PC-9 (cell line): ENCODE data around the gene BRF1. TPM values are rescaled to one million over a fixed set of nuclear protein-coding genes. Genes with fewer than 3 reads are reported as not detected.
A peak's percentile ranks its signal among the peaks of the same experiment; 100 is the strongest.

Source experiments
- BruUV-seq: library from RNA; stranded (reverse); fragments of 400-500 nt; replicated peaks from 2 replicates; lab custom pipeline; 2021; lab: Mats Ljungman, UMichigan
- CTCF ChIA-PET: fragments of 300-600 bp; sonication (Branson Sonifier 250); formaldehyde crosslinking; loops from one replicate; lab custom pipeline; 2022; ENCODE audit warnings: antibody characterized with exemption; lab: Charles Lee
- POLR2A ChIA-PET: fragments of 300-600 bp; sonication (Branson Sonifier 250); formaldehyde crosslinking; loops from one replicate; lab custom pipeline; 2022; ENCODE audit warnings: antibody characterized with exemption; ENCODE audit not compliant: unreplicated experiment; lab: Charles Lee
- DNase-seq, 2 experiments: peaks; one replicate each; pipeline versions ENCODE4 v3.0.0 to v3.0.0-alpha.2; 2015 to 2022; ENCODE audit warnings: mixed read lengths in 1 of 2
- H2AFZ ChIP-seq: fragments of 200-600 bp; sonication (generic); 2 replicates; pipeline ENCODE4 v1.8.1; 2017; ENCODE audit warnings: antibody characterized with exemption
- H3F3A ChIP-seq: fragments of 200-600 bp; sonication (generic); 2 replicates; pipeline ENCODE4 v1.8.1; 2017; ENCODE audit warnings: antibody characterized with exemption, mild to moderate bottlenecking, low read depth; ENCODE audit not compliant: insufficient read depth
- H3K27ac ChIP-seq: fragments of 200-600 bp; sonication (generic); 2 replicates; pipeline ENCODE4 v1.6.1; 2016; ENCODE audit warnings: mixed run types
- H3K27me3 ChIP-seq: fragments of 200-600 bp; sonication (generic); 2 replicates; pipeline ENCODE4 v1.6.1; 2016; ENCODE audit warnings: low read depth, mixed run types; ENCODE audit not compliant: insufficient read depth
- H3K36me3 ChIP-seq: fragments of 200-600 bp; sonication (generic); 2 replicates; pipeline ENCODE4 v1.6.1; 2016; ENCODE audit warnings: low read depth, mixed run types
- H3K4me1 ChIP-seq: fragments of 200-600 bp; sonication (generic); replicated peaks from 2 replicates; pipeline ENCODE4 v1.6.1; 2016; ENCODE audit warnings: mixed run types; ENCODE audit not compliant: insufficient read depth
- H3K4me2 ChIP-seq: fragments of 200-600 bp; sonication (generic); 2 replicates; pipeline ENCODE4 v1.6.1; 2017; ENCODE audit warnings: mixed run types
- H3K4me3 ChIP-seq: fragments of 200-600 bp; sonication (generic); 2 replicates; pipeline ENCODE4 v1.6.1; 2016; ENCODE audit warnings: mixed run types
- H3K79me2 ChIP-seq: fragments of 200-600 bp; sonication (generic); 2 replicates; pipeline ENCODE4 v1.6.1; 2017; ENCODE audit warnings: low read depth, mixed run types
- H3K9me2 ChIP-seq: fragments of 200-600 bp; sonication (generic); 2 replicates; pipeline ENCODE4 v1.8.1; 2017; ENCODE audit warnings: mild to moderate bottlenecking; ENCODE audit not compliant: insufficient read depth
- H3K9me3 ChIP-seq: fragments of 200-600 bp; sonication (generic); 2 replicates; pipeline ENCODE4 v1.8.1; 2016; ENCODE audit warnings: low read depth; ENCODE audit not compliant: insufficient read depth
- H4K20me1 ChIP-seq: fragments of 200-600 bp; sonication (generic); 2 replicates; pipeline ENCODE4 v1.8.1; 2017; ENCODE audit not compliant: insufficient read depth
- EZH2 ChIP-seq: fragments of 200-600 bp; sonication (generic); IDR thresholded peaks from 2 replicates; pipeline ENCODE4 v1.8.0; 2017; ENCODE audit warnings: antibody characterized with exemption, low read depth
- intact Hi-C: fragments of 100-400 bp; cut with micrococcal nuclease; formaldehyde crosslinking; loops from one replicate; pipeline ENCODE4 v1.10.0; 2022; ENCODE audit not compliant: unreplicated experiment
- total RNA-seq: library from RNA; stranded (reverse); gene quantifications from 2 replicates; pipeline ENCODE4 v1.2.3, GENCODE V29; 2021
- TF ChIP-seq, protein P1 (sequence below): fragments of 200-600 bp; sonication (generic); conservative IDR thresholded peaks from 2 replicates; pipeline ENCODE4 v1.6.1; 2017; ENCODE audit warnings: mixed run types, antibody characterized with exemption, mild to moderate bottlenecking, moderate library complexity

Gene BRF1
- total RNA-seq, 1 experiment from 2014 or later = 24.8 TPM

DNA sequence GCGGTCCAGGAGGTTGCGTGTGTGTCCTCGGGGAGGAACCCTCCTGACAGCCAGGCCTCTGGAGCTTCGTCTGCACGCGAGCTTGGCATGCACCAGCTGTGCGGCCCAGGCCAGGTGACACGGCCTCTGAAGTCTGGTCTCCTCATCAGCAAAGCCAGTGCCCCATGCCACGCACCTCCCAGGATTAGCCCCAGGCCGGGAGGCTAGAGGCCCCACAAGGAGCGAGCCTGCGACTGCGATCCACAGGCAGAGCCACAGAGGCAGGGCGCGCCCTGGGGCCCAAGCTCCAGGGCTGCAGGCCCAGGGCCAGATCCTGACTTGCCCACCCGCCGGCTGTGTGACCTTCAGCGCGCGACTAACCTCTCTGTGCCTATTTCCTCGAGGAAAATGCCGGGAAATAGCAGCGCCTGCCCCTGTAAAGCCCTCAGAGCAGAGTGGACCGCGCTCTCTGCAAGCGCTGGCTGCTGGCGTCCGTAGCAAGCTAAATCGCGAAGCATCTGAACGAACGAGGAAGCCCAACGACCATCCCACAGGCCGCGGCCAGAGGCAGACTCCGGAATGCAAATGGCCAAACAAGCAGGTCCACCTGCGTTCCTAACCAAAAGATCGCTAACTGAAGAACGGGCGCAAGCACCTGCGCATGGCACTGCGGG, 53.0 kb downstream of the BRF1 start:
- no peaks in the 10 kb centered on the region; the same call in none of the 2 replicates for H3K4me1 ChIP-seq
- H3F3A ChIP-seq = no peaks in the 10 kb centered on the region
- intact Hi-C loops = no loop called here
- 0 out of 2 replicates have a peak, but pooled peaks cover 5% of the 10 kb centered on the region for H3K79me2 ChIP-seq
- H2AFZ ChIP-seq = peak overlapping the region; percentile 70
- ChIA-PET CTCF (interaction anchor here (0.9 kb wide), 1 partner anchor 41 kb away, joined by 3 read pairs; no protein-coding TSS in a partner anchor), POLR2A (interaction anchor here (0.6 to 1.0 kb wide), 3 partner anchors 43 to 97 kb away, joined by 3 to 4 read pairs (median 4); no protein-coding TSS in a partner anchor)
- peak in 1 of 2 experiments; percentile 60 for DNase-seq
- H3K27ac ChIP-seq = no peak overlapping the region
- no TSS peak for BruUV-seq
- H3K36me3 ChIP-seq = no peaks in the 10 kb centered on the region
- H4K20me1 ChIP-seq = no peaks in the 10 kb centered on the region
- H3K27me3 ChIP-seq = no peaks in the 10 kb centered on the region
- H3K4me3 ChIP-seq = peak overlapping the region; percentile 67
- no peaks in the 10 kb centered on the region for H3K9me2 ChIP-seq
- peak overlapping the region; percentile 86 for H3K4me2 ChIP-seq
- TF ChIP-seq EZH2 = no peak
- TF ChIP-seq, protein P1, sequence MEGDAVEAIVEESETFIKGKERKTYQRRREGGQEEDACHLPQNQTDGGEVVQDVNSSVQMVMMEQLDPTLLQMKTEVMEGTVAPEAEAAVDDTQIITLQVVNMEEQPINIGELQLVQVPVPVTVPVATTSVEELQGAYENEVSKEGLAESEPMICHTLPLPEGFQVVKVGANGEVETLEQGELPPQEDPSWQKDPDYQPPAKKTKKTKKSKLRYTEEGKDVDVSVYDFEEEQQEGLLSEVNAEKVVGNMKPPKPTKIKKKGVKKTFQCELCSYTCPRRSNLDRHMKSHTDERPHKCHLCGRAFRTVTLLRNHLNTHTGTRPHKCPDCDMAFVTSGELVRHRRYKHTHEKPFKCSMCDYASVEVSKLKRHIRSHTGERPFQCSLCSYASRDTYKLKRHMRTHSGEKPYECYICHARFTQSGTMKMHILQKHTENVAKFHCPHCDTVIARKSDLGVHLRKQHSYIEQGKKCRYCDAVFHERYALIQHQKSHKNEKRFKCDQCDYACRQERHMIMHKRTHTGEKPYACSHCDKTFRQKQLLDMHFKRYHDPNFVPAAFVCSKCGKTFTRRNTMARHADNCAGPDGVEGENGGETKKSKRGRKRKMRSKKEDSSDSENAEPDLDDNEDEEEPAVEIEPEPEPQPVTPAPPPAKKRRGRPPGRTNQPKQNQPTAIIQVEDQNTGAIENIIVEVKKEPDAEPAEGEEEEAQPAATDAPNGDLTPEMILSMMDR = no peak
- H3K9me3 ChIP-seq = no peaks in the 10 kb centered on the region

- Histone ChIP-seq H4K20me1 (no peaks in the 10 kb centered on the region), H3K27ac (no peak overlapping the region), H3K4me2 (no peak overlapping the region), H3K4me3 (no peak overlapping the region), H3K79me2 (0 out of 2 replicates have a peak, but pooled peaks cover 5% of the 10 kb centered on the region), H3F3A (no peaks in the 10 kb centered on the region), H3K36me3 (no peaks in the 10 kb centered on the region), H3K9me3 (no peaks in the 10 kb centered on the region), H2AFZ (no peak overlapping the region), H3K4me1 (no peaks in the 10 kb centered on the region; the same call in none of the 2 replicates), H3K9me2 (no peaks in the 10 kb centered on the region), H3K27me3 (no peaks in the 10 kb centered on the region)
- ChIA-PET CTCF (no interaction called here), POLR2A (no interaction called here)
- BruUV-seq = TSS peak; percentile 37
- intact Hi-C loops = no loop called here
- TF ChIP-seq EZH2 = no peak
- TF ChIP-seq, protein P1 = no peak
- DNase-seq = no peak
These were observed 53.8 kb downstream of the BRF1 start for GRCh38 chr14:105247026-105247425.

- POLR2A ChIA-PET = no interaction called here
- no TSS peak for BruUV-seq
- Histone ChIP-seq H3K4me3 (no peak overlapping the region), H3K36me3 (no peaks in the 10 kb centered on the region), H3K79me2 (0 out of 2 replicates have a peak, but pooled peaks cover 5% of the 10 kb centered on the region), H3F3A (no peaks in the 10 kb centered on the region), H3K9me2 (no peaks in the 10 kb centered on the region), H3K9me3 (no peaks in the 10 kb centered on the region), H3K27ac (no peak overlapping the region), H3K4me2 (no peak overlapping the region), H3K4me1 (no peaks in the 10 kb centered on the region; the same call in none of the 2 replicates), H2AFZ (no peak overlapping the region), H4K20me1 (no peaks in the 10 kb centered on the region), H3K27me3 (no peaks in the 10 kb centered on the region)
- TF ChIP-seq, protein P1 = no peak
- no peak for TF ChIP-seq EZH2
- intact Hi-C loops = no loop called here
- peak in 1 of 2 experiments; percentile 1 for DNase-seq
- CTCF ChIA-PET = no interaction called here
These were observed 56.5 kb downstream of the BRF1 start for GRCh38 chr14:105244334-105244733.
